H1 (cell line): ENCODE measurements around the gene RMND5B. TPM values are rescaled to one million over a fixed set of nuclear protein-coding genes. Genes with fewer than 3 reads are reported as not detected.

Experiments
- HDAC2 ChIP-seq, 2 experiments: fragments of 300-600 bp in 1 of 2; sonication (generic) in 1 of 2; IDR thresholded peaks; 2 replicates each; pipeline ENCODE4 v1.6.1; 2011 to 2012; ENCODE audit warnings: low read depth in 2 of 2, low read length in 2 of 2, mild to moderate bottlenecking in 2 of 2, moderate library complexity in 2 of 2, borderline replicate concordance in 1 of 2, inconsistent platforms in 1 of 2
- JUND ChIP-seq: IDR thresholded peaks from 2 replicates; pipeline ENCODE4 v1.6.1; 2011; ENCODE audit warnings: mild to moderate bottlenecking, improper control_type of control experiment, low read length
- PHF8 ChIP-seq: fragments of 200-600 bp; sonication (generic); conservative IDR thresholded peaks from 2 replicates; pipeline ENCODE4 v1.7.1; 2012; ENCODE audit warnings: low read depth, mild to moderate bottlenecking, inconsistent platforms, low read length, moderate library complexity
- RBBP5 ChIP-seq: IDR thresholded peaks from 2 replicates; pipeline ENCODE4 v1.7.1; 2012; ENCODE audit warnings: low read depth, mild to moderate bottlenecking, inconsistent platforms, low read length, moderate library complexity, borderline replicate concordance
- polyA plus RNA-seq, 7 experiments: library from polyadenylated mRNA; depleted of rRNA in 3 of 7; stranded (reverse) in 5 of 7; unstranded in 2 of 7; fragments of >200 nt in 5 of 7; fragments of 200-250 nt in 2 of 7; gene quantifications; 1 replicate in 5 of 7; 2 replicates in 1 of 7; 4 replicates in 1 of 7; pipeline versions ENCODE4 v1.2.1 to v1.2.3, GENCODE V29; 2011 to 2013; ENCODE audit warnings: missing spikeins in 2 of 7, mixed read lengths in 2 of 7
- total RNA-seq: library from RNA; stranded (reverse); fragmentation: NEBNext Ultra II Directional; extraction: Animal tissue kit (Norgen Biotek cat#: 25700); gene quantifications from 2 replicates; pipeline ENCODE4 v1.2.1, GENCODE V29; 2021
- TF ChIP-seq, protein P1 (sequence below): fragments of 300-600 bp; sonication (generic); IDR thresholded peaks from 2 replicates; pipeline ENCODE4 v1.7.1; 2012; ENCODE audit warnings: low read length, moderate library complexity, mild to moderate bottlenecking, inconsistent platforms; ENCODE audit not compliant: insufficient replicate concordance
- TF ChIP-seq, protein P2 (sequence below), 3 experiments: IDR thresholded peaks; 1 replicate in 2 of 3; 2 replicates in 1 of 3; pipeline versions ENCODE4 v1.5.1 to v1.6.1; 2011; ENCODE audit warnings: low read length in 3 of 3, mild to moderate bottlenecking in 3 of 3, inconsistent platforms in 2 of 3, low read depth in 1 of 3, moderate library complexity in 1 of 3; ENCODE audit not compliant: insufficient read depth in 1 of 3; ENCODE audit errors: control extremely low read depth in 1 of 3

RMND5B gene
- total and polyA plus RNA-seq, 2 of the 8 experiments (the other 6 are each of a cell fraction or from before 2014, with no cell fraction given), result 75.9 to 90.2 TPM

DNA sequence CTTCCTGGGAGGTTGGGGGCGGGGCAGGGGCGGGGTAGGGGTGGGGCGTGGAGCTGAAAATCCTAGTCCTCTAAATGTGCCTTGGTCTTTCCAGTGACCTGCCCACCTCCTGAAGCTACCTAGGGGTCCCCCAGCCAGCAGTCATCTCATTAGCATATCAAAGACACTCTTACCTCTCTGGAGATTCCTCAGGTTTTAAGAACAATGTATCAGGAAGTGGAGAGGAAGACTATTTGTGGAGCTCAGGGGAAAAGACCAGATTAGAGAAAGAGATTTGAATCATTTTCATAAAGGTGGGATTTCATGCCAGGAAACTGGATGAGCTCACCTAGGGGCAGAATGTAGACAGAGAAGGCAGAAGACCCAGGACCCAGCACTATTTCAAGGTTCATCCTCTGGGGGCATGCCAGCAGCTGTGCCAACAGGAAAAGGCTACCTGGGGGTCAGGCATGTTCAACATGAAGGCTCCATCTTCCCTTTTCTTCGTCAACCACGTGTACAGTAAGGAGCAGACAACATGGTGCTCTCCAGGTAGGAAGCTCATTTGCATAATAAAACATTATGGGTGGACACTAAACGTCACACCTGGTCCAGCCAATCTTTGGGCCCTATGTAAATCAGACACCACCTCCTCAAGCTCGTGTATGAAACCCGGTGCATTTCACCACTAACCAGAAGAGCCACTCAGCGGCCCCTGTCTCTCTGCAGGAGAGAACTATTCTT, 49.5 kb downstream of the RMND5B start (continued):
- TF ChIP-seq, protein P1, sequence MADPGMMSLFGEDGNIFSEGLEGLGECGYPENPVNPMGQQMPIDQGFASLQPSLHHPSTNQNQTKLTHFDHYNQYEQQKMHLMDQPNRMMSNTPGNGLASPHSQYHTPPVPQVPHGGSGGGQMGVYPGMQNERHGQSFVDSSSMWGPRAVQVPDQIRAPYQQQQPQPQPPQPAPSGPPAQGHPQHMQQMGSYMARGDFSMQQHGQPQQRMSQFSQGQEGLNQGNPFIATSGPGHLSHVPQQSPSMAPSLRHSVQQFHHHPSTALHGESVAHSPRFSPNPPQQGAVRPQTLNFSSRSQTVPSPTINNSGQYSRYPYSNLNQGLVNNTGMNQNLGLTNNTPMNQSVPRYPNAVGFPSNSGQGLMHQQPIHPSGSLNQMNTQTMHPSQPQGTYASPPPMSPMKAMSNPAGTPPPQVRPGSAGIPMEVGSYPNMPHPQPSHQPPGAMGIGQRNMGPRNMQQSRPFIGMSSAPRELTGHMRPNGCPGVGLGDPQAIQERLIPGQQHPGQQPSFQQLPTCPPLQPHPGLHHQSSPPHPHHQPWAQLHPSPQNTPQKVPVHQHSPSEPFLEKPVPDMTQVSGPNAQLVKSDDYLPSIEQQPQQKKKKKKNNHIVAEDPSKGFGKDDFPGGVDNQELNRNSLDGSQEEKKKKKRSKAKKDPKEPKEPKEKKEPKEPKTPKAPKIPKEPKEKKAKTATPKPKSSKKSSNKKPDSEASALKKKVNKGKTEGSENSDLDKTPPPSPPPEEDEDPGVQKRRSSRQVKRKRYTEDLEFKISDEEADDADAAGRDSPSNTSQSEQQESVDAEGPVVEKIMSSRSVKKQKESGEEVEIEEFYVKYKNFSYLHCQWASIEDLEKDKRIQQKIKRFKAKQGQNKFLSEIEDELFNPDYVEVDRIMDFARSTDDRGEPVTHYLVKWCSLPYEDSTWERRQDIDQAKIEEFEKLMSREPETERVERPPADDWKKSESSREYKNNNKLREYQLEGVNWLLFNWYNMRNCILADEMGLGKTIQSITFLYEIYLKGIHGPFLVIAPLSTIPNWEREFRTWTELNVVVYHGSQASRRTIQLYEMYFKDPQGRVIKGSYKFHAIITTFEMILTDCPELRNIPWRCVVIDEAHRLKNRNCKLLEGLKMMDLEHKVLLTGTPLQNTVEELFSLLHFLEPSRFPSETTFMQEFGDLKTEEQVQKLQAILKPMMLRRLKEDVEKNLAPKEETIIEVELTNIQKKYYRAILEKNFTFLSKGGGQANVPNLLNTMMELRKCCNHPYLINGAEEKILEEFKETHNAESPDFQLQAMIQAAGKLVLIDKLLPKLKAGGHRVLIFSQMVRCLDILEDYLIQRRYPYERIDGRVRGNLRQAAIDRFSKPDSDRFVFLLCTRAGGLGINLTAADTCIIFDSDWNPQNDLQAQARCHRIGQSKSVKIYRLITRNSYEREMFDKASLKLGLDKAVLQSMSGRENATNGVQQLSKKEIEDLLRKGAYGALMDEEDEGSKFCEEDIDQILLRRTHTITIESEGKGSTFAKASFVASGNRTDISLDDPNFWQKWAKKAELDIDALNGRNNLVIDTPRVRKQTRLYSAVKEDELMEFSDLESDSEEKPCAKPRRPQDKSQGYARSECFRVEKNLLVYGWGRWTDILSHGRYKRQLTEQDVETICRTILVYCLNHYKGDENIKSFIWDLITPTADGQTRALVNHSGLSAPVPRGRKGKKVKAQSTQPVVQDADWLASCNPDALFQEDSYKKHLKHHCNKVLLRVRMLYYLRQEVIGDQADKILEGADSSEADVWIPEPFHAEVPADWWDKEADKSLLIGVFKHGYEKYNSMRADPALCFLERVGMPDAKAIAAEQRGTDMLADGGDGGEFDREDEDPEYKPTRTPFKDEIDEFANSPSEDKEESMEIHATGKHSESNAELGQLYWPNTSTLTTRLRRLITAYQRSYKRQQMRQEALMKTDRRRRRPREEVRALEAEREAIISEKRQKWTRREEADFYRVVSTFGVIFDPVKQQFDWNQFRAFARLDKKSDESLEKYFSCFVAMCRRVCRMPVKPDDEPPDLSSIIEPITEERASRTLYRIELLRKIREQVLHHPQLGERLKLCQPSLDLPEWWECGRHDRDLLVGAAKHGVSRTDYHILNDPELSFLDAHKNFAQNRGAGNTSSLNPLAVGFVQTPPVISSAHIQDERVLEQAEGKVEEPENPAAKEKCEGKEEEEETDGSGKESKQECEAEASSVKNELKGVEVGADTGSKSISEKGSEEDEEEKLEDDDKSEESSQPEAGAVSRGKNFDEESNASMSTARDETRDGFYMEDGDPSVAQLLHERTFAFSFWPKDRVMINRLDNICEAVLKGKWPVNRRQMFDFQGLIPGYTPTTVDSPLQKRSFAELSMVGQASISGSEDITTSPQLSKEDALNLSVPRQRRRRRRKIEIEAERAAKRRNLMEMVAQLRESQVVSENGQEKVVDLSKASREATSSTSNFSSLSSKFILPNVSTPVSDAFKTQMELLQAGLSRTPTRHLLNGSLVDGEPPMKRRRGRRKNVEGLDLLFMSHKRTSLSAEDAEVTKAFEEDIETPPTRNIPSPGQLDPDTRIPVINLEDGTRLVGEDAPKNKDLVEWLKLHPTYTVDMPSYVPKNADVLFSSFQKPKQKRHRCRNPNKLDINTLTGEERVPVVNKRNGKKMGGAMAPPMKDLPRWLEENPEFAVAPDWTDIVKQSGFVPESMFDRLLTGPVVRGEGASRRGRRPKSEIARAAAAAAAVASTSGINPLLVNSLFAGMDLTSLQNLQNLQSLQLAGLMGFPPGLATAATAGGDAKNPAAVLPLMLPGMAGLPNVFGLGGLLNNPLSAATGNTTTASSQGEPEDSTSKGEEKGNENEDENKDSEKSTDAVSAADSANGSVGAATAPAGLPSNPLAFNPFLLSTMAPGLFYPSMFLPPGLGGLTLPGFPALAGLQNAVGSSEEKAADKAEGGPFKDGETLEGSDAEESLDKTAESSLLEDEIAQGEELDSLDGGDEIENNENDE, result no peak
- TF ChIP-seq HDAC2 (IDR thresholded peaks at IDR 0.05; ENCODE audit: borderline replicate concordance in 1 of 2, low read depth in 2 of 2, low read length in 2 of 2) (peak; percentile 43 to 88; a peak in 2 of 4 replicates), JUND (no peak), RBBP5 (peak; percentile 85; the same call in 1 of the 2 replicates), PHF8 (0 out of 2 replicates have a peak, but pooled peaks have one; percentile 30)
- TF ChIP-seq, protein P2, sequence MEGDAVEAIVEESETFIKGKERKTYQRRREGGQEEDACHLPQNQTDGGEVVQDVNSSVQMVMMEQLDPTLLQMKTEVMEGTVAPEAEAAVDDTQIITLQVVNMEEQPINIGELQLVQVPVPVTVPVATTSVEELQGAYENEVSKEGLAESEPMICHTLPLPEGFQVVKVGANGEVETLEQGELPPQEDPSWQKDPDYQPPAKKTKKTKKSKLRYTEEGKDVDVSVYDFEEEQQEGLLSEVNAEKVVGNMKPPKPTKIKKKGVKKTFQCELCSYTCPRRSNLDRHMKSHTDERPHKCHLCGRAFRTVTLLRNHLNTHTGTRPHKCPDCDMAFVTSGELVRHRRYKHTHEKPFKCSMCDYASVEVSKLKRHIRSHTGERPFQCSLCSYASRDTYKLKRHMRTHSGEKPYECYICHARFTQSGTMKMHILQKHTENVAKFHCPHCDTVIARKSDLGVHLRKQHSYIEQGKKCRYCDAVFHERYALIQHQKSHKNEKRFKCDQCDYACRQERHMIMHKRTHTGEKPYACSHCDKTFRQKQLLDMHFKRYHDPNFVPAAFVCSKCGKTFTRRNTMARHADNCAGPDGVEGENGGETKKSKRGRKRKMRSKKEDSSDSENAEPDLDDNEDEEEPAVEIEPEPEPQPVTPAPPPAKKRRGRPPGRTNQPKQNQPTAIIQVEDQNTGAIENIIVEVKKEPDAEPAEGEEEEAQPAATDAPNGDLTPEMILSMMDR (IDR thresholded peaks at IDR 0.05; ENCODE audit: control extremely low read depth in 1 of 3, insufficient read depth in 1 of 3, low read depth in 1 of 3, low read length in 3 of 3), result peak in 1 of 3 experiments; percentile 10; a peak in 1 of 4 replicates
